ENCODE measurements around the gene ZNF101. TPM values are rescaled to one million over a fixed set of nuclear protein-coding genes. Genes with fewer than 3 reads are reported as not detected.

The ZNF101 gene
- total and polyA plus RNA-seq, 2 donors (not counting 1 experiment from before 2014, with no cell fraction given): 15.2 to 74.3 TPM

DNA sequence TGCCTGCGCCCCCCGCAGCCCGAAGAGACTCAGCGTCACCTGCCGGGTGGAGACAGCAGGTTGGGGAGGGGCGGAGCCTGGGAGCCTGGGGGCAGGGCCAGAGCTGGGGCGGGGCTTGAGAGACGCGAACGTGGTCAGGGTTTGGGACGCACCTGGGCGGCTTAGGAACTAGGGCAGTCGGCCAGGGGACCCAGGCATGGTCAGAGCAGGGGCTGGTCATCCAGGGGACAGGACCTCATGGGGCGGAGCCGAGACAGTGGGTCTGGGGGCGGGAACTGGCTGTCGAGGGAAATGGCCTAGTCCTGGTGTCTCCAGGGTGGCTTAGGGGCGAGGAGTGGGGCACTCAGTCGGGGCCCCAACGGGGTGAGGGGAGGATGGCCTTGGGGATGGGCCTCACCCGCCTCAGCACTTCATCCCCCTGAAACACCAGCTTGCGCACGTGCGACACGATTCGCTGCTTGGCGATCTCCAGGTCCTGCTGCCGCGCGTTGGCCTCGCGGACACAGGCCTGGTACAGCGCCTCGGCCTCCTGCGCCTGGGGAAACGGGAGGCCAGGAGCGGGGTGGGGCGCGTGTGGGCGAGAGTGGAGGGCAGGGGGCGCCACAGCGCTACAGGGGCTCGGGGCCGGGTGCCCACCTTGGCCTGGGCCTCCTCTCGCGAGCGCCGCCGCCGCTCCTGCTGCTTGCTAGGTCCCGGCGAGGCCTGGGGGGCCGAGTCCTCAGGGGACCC is 31.0 kb upstream of the ZNF101 start:
- no peak overlapping the region for H3K4me3 ChIP-seq (ENCODE audit: control extremely low read depth in 1 of 5, extremely low read depth in 1 of 5, insufficient read depth in 1 of 5, low read depth in 2 of 5, low read length in 4 of 5)
- WGBS (ENCODE audit: insufficient coverage): 96% methylated on average over 48 of the region's 53 CpGs
- H3K27ac ChIP-seq (ENCODE audit: low read length in 2 of 2): no peak overlapping the region
- ATAC-seq (ENCODE audit: low read depth) (peak; percentile 31), DNase-seq (no peak)
- H3K79me2 ChIP-seq (ENCODE audit: control insufficient read depth, insufficient read depth, low read length): peaks cover 52% of the 10 kb centered on the region
- intact Hi-C loops (cut with micrococcal nuclease): no loop called here
- peaks cover 10 to 18% of the 10 kb centered on the region in 2 donors for H3K4me1 ChIP-seq (ENCODE audit: control insufficient read depth in 2 of 2, insufficient read depth in 2 of 2, low read length in 2 of 2)
- peaks cover 48% of the 10 kb centered on the region for H4K20me1 ChIP-seq (ENCODE audit: control insufficient read depth, insufficient read depth, low read length, poor library complexity, severe bottlenecking)
- H3K27me3 ChIP-seq (replicated peaks in 1 of 4; ENCODE audit: control extremely low read depth in 1 of 4, control insufficient read depth in 3 of 4, insufficient read depth in 4 of 4, low read length in 3 of 4): no peaks in the 10 kb centered on the region
- Mint-ChIP-seq H3K27ac (no peak overlapping the region), H3K27me3 (no peaks in the 10 kb centered on the region), H3K4me1 (peaks cover 12% of the 10 kb centered on the region), H3K4me3 (no peak overlapping the region), H3K9me3 (ENCODE audit: insufficient read depth) (no peaks in the 10 kb centered on the region)
- H3K9ac ChIP-seq (ENCODE audit: low read length): no peak overlapping the region
- H3K36me3 ChIP-seq (replicated peaks in 1 of 2; ENCODE audit: control extremely low read depth in 1 of 2, control insufficient read depth in 1 of 2, extremely low read depth in 1 of 2, insufficient read depth in 2 of 2, low read length in 1 of 2): peaks cover 0 to 80% of the 10 kb centered on the region in 2 experiments
- POLR2A ChIA-PET: interaction anchor here (0.5 to 0.6 kb wide), 2 partner anchors 36 to 100 kb away, joined by 5 read pairs; partner anchors contain the start of gene CILP2
- H3K4me2 ChIP-seq (replicated peaks; ENCODE audit: low read depth, low read length, poor library complexity, severe bottlenecking): no peak overlapping the region
- CTCF ChIA-PET: no interaction called here
- TF ChIP-seq EZH2 (IDR thresholded peaks at IDR 0.05; ENCODE audit: borderline replicate concordance, insufficient read depth, low read depth, low read length, poor library complexity, severe bottlenecking): no peak
- TF ChIP-seq CTCF (IDR thresholded peaks at IDR 0.05): no peak
- H2AFZ ChIP-seq (ENCODE audit: insufficient read depth, low read depth, low read length, poor library complexity, severe bottlenecking): no peak overlapping the region
- peaks cover 0 to 4% (median 0%) of the 10 kb centered on the region in 3 donors for H3K9me3 ChIP-seq (ENCODE audit: control extremely low read depth in 1 of 3, control insufficient read depth in 2 of 3, insufficient read depth in 1 of 3, low read length in 2 of 3)

All from B cell (primary cell).